GM12874 (cell line): ENCODE measurements around the gene RRP9.

Source experiments
- TF ChIP-seq, protein P1 (sequence below): IDR thresholded peaks from 2 replicates; pipeline ENCODE4 v1.5.1; 2011; ENCODE audit warnings: low read depth, mild to moderate bottlenecking, control low read depth, low read length, moderate library complexity; ENCODE audit not compliant: insufficient read depth

The RRP9 gene

DNA sequence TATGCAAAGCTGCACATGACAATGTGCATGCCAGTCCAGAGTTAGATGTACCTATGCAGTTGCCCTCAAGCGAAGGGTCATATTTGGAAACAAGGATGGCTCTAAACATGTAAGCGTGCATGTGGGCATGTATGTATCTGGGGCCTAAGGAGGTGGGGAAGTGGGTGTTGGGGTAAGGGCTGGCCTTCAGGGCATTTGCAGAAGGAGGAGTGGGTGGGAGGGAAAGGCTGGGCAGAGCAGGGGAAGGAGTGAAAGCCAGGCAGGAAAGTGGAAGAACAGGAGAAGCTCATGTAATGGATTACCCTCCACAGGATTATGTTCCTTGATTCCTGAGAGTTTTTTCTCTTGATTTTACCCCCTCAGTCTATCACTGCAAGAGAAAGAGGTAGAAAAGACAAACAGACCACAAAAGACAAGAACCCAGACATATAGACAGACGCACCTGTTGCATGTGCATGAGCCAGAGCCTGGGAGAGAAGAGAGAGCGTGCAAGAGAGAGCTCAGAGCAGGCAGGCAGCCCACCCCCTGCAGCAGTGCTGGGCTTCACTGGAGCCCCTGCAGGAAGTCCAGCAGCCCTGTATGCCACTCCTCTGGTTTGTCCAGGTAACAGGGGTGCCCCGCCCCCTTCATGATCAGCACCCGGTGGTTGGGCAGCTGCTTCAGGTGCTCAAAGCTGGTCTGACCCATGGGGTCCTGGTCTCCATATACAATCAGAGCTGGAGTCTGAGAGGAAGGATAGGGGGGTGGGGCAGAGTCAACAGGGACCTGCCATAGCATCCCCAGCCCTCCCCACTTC, 27.4 kb upstream of the RRP9 start:
- TF ChIP-seq, protein P1, sequence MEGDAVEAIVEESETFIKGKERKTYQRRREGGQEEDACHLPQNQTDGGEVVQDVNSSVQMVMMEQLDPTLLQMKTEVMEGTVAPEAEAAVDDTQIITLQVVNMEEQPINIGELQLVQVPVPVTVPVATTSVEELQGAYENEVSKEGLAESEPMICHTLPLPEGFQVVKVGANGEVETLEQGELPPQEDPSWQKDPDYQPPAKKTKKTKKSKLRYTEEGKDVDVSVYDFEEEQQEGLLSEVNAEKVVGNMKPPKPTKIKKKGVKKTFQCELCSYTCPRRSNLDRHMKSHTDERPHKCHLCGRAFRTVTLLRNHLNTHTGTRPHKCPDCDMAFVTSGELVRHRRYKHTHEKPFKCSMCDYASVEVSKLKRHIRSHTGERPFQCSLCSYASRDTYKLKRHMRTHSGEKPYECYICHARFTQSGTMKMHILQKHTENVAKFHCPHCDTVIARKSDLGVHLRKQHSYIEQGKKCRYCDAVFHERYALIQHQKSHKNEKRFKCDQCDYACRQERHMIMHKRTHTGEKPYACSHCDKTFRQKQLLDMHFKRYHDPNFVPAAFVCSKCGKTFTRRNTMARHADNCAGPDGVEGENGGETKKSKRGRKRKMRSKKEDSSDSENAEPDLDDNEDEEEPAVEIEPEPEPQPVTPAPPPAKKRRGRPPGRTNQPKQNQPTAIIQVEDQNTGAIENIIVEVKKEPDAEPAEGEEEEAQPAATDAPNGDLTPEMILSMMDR: no peak

DNA sequence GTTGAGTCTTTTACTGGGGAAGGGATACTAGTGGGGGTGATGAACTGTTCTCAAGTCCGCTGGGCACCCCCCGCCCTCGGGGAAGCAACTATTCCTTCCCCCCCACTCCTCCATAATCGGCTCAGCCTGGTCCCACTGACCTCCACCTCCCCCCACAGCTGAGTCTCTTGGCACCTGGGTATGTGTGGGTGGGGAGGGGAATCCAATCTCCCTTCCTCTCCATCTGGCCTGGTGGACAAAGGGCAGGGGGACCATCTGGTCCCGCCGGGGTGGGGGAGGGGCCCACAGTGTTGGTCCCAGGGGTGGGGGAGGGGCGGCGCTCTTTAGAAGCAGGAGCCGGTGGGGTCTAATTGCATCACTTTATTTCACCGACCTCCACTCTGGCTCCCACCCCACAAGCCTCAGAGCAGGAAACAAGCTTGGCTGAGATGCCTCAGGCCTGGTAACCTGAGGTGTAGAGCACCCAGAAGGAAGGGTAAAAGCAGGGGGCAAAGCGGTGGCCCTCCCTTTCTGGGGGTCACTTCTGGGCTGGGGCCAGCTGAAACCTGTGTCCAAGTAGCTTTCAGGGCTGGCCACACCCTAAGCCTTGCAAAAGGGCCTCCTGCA, 26.6 kb upstream of the RRP9 start:
- TF ChIP-seq, protein P1: no peak

DNA sequence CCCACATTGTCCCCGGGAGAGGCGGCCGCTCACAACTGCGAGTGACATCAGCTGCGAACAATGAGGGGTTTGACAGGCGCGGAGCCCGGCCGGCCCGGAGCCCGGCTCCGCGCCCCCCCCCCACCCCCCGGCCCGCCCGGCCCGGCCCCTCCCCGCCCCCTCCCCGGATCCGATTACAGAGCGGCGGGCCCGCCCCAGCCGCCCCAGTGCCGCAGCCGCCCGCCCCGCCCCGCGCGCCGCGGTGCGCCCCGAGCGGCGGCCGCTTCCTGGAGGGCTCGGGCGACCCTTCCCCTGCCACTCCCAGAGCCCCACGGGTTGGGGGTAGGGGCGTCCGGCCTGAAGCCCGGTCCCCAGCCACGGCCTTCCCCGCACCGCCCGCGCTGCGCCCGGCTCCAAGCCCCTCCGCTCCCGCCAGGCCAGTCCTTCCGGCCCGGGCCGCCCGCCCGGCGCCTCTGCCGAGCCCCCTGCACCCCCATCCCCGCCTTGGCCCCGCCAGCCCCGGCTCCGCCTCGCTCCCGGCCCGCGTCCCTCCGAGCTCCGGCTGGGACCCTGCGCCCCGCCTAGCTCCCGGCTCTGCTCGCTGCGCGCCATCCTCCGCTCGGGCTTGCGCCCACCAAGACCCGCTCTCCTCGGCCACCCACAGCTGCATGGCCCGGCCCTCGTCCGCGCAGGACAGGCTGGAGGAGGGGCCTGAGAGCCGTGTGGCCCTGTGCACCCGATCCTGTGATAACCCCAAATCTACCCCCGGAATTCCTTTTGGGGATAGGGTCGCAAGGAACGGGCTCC, 25.9 kb upstream of the RRP9 start, which contains the start of gene PCBP4:
PCBP4 (minus strand) TSS at position 71 of the 786 bp plus-strand sequence. CDS start 6,214 bp downstream, outside the sequence.
- TF ChIP-seq, protein P1: no peak

DNA sequence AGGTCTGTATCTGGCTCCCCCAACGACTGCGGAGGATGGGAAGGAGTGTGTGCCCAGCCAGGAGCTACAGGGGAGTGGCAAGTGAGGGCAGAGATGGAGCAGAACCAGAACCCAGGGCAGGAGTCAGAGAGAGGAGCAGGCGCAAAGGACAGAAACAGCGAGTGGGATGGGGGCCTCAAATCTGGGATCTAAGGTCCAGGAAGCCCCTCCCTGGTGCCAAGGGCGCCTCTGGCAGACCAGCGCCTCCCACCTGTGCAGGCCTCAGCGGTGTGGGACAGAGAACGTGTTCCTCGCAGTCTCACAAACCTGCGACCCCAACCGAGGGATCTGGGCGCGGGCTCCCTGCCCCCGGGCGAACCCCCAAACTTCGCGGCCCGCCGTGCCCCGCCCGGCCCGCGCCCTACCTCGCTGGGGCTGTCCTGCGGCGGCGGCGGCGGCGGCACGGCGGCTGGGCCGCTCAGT, 25.2 kb upstream of the RRP9 start:
- TF ChIP-seq, protein P1: no peak

DNA sequence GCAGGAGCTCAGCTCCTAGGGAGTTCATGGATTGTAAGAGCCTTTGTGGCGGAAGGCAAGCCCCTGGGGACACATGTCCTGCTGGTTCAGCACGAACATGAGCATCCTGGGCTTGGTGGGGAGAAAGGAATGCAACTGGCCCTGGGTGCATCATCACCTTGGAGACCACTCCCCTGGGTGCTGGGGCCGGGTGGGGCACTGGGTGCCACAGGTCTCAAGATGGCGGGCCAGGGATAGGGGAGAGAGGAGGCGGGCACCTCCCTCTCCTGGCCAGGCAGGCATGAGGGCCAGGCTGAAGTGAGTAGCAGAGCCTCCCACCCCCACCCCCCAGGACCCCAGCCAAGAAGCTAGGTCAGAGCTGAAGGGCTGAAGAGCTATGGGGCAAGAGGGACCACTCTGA, 24.8 kb upstream of the RRP9 start:
- TF ChIP-seq, protein P1: no peak

DNA sequence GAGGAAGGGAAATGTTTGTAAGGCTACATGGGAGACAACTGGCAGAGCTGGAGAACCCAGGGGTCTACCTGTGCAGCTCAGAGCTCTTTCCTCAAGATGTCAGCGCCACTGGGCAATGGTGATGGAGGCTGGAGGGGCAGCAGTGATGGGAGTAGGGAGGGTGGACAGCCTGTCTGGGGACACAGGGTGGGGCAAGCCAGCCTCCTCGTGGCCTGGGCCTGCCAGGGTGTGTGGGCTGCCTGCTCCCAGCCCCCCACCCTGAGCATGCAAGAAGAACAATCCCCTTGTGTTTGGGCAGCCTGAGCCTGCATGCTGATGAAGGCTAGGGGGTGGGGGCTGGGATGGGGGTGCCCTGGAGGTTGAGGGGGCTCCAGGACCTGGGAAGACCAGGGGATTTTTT, 24.3 kb upstream of the RRP9 start:
- TF ChIP-seq, protein P1: no peak

DNA sequence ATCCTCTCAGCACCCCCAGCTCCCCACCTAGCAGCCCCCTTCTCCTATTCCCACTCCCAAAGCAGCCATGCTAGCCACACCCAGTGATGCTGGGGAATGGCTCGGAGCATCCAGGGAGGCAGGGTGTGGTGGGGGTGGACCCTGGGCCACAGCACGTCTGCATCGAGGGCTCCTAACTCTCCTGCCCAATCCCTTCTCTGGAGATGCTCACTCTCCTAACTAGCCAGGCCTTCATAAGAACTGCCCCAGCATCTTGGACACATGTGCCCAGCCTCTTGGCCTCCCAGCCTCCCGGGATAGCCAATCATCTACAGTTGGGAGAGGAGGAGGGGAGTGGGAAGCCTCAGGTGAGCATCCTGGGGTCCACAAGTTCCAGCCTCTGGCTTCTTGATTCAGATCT, 22.8 kb upstream of the RRP9 start:
- TF ChIP-seq, protein P1: no peak
